Measurements from ENCODE around the gene GPR25. TPM values are rescaled to one million over a fixed set of nuclear protein-coding genes. Genes with fewer than 3 reads are reported as not detected.

Gene GPR25
- total RNA-seq, 1 donor from 2014 or later, result not detected

GRCh38 chr1:200903793-200904192 lies 31.0 kb downstream of the GPR25 start:
- TF ChIP-seq EZH2 (IDR thresholded peaks at IDR 0.05; ENCODE audit: insufficient read depth, low read length), result no peak
- Histone ChIP-seq H3K27me3 (ENCODE audit: insufficient read depth, low read length) (no peaks in the 10 kb centered on the region), H3K27ac (ENCODE audit: low read depth, low read length) (no peak overlapping the region), H3K9ac (ENCODE audit: low read length) (no peak overlapping the region), H3K79me2 (ENCODE audit: insufficient read depth, low read length) (no peaks in the 10 kb centered on the region), H3K9me3 (ENCODE audit: insufficient read depth, low read depth, low read length) (no peaks in the 10 kb centered on the region), H3K4me1 (ENCODE audit: insufficient read depth, low read length) (no peaks in the 10 kb centered on the region), H3K4me3 (ENCODE audit: insufficient read depth, low read depth, low read length) (no peak overlapping the region), H3K36me3 (ENCODE audit: insufficient read depth, low read length) (no peaks in the 10 kb centered on the region), H3K4me2 (ENCODE audit: low read length) (no peak overlapping the region), H4K20me1 (ENCODE audit: insufficient read depth, low read length) (no peaks in the 10 kb centered on the region), H2AFZ (ENCODE audit: low read depth, low read length) (no peak overlapping the region)
- FAIRE-seq, result no peak
- H3K4me3 Mint-ChIP-seq (ENCODE audit: unreplicated experiment), result no peak overlapping the region
- DNase-seq (ENCODE audit: low read depth), result no peak
- H3K9me3 Mint-ChIP-seq (ENCODE audit: unreplicated experiment), result no peaks in the 10 kb centered on the region
- no peaks in the 10 kb centered on the region for H3K27me3 Mint-ChIP-seq (ENCODE audit: low read depth, unreplicated experiment)
- H3K27ac Mint-ChIP-seq (ENCODE audit: unreplicated experiment), result no peak overlapping the region
- peaks cover 15% of the 10 kb centered on the region for H3K4me1 Mint-ChIP-seq (ENCODE audit: low read depth, unreplicated experiment)
- H3K36me3 Mint-ChIP-seq (ENCODE audit: low read depth, unreplicated experiment), result peaks cover 7% of the 10 kb centered on the region

DNA sequence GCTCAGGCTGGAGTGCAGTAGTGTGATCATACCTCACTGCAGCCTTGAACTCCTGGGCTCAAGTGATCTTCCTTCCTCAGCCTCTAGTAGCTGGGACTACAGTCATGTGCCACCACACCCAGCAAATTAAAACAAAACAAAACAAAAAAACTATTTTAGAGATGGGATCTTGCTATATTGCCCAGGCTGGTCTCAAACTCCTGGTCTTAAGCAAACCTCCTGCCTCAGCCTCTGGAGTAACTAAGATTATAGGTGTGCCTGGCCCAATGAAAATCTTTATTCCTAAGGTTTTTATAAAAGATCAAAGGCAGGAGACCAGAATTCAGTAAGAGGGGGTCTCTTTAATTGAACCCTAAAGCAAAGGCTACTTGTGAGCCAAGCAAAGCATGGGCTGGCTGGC lies 32.0 kb downstream of the GPR25 start:
- FAIRE-seq (no peak), DNase-seq (ENCODE audit: low read depth) (no peak)
- H3K27me3 ChIP-seq (ENCODE audit: insufficient read depth, low read length), result no peaks in the 10 kb centered on the region
- no peak overlapping the region for H3K4me2 ChIP-seq (ENCODE audit: low read length)
- no peaks in the 10 kb centered on the region for H3K36me3 ChIP-seq (ENCODE audit: insufficient read depth, low read length)
- H2AFZ ChIP-seq (ENCODE audit: low read depth, low read length), result no peak overlapping the region
- Mint-ChIP-seq H3K4me1 (ENCODE audit: low read depth, unreplicated experiment) (peaks cover 13% of the 10 kb centered on the region), H3K27me3 (ENCODE audit: low read depth, unreplicated experiment) (no peaks in the 10 kb centered on the region), H3K4me3 (ENCODE audit: unreplicated experiment) (no peak overlapping the region), H3K27ac (ENCODE audit: unreplicated experiment) (no peak overlapping the region), H3K36me3 (ENCODE audit: low read depth, unreplicated experiment) (peaks cover 5% of the 10 kb centered on the region), H3K9me3 (ENCODE audit: unreplicated experiment) (no peaks in the 10 kb centered on the region)
- H3K27ac ChIP-seq (ENCODE audit: low read depth, low read length), result no peak overlapping the region
- H3K4me1 ChIP-seq (ENCODE audit: insufficient read depth, low read length), result no peaks in the 10 kb centered on the region
- H3K79me2 ChIP-seq (ENCODE audit: insufficient read depth, low read length), result no peaks in the 10 kb centered on the region
- TF ChIP-seq, protein P1, sequence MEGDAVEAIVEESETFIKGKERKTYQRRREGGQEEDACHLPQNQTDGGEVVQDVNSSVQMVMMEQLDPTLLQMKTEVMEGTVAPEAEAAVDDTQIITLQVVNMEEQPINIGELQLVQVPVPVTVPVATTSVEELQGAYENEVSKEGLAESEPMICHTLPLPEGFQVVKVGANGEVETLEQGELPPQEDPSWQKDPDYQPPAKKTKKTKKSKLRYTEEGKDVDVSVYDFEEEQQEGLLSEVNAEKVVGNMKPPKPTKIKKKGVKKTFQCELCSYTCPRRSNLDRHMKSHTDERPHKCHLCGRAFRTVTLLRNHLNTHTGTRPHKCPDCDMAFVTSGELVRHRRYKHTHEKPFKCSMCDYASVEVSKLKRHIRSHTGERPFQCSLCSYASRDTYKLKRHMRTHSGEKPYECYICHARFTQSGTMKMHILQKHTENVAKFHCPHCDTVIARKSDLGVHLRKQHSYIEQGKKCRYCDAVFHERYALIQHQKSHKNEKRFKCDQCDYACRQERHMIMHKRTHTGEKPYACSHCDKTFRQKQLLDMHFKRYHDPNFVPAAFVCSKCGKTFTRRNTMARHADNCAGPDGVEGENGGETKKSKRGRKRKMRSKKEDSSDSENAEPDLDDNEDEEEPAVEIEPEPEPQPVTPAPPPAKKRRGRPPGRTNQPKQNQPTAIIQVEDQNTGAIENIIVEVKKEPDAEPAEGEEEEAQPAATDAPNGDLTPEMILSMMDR (IDR thresholded peaks at IDR 0.05; ENCODE audit: insufficient read depth, low read depth, low read length), result no peak
- no peak for TF ChIP-seq EZH2 (IDR thresholded peaks at IDR 0.05; ENCODE audit: insufficient read depth, low read length)
- no peaks in the 10 kb centered on the region for H3K9me3 ChIP-seq (ENCODE audit: insufficient read depth, low read depth, low read length)
- no peaks in the 10 kb centered on the region for H4K20me1 ChIP-seq (ENCODE audit: insufficient read depth, low read length)
- H3K4me3 ChIP-seq (ENCODE audit: insufficient read depth, low read depth, low read length), result no peak overlapping the region
- H3K9ac ChIP-seq (ENCODE audit: low read length), result no peak overlapping the region

GRCh38 chr1:200905411-200906052 lies 32.8 kb downstream of the GPR25 start:
- Histone ChIP-seq H2AFZ (ENCODE audit: low read depth, low read length) (no peak overlapping the region), H3K27ac (ENCODE audit: low read depth, low read length) (no peak overlapping the region), H3K4me1 (ENCODE audit: insufficient read depth, low read length) (no peaks in the 10 kb centered on the region), H3K79me2 (ENCODE audit: insufficient read depth, low read length) (no peaks in the 10 kb centered on the region), H3K36me3 (ENCODE audit: insufficient read depth, low read length) (no peaks in the 10 kb centered on the region), H3K9me3 (ENCODE audit: insufficient read depth, low read depth, low read length) (no peaks in the 10 kb centered on the region), H3K27me3 (ENCODE audit: insufficient read depth, low read length) (no peaks in the 10 kb centered on the region), H3K9ac (ENCODE audit: low read length) (no peak overlapping the region), H3K4me3 (ENCODE audit: insufficient read depth, low read depth, low read length) (no peak overlapping the region), H3K4me2 (ENCODE audit: low read length) (no peak overlapping the region), H4K20me1 (ENCODE audit: insufficient read depth, low read length) (no peaks in the 10 kb centered on the region)
- no peak overlapping the region for H3K4me3 Mint-ChIP-seq (ENCODE audit: unreplicated experiment)
- DNase-seq (ENCODE audit: low read depth) (peak; percentile 36), FAIRE-seq (no peak)
- H3K4me1 Mint-ChIP-seq (ENCODE audit: low read depth, unreplicated experiment), result peaks cover 13% of the 10 kb centered on the region
- H3K36me3 Mint-ChIP-seq (ENCODE audit: low read depth, unreplicated experiment), result peaks cover 5% of the 10 kb centered on the region
- H3K9me3 Mint-ChIP-seq (ENCODE audit: unreplicated experiment), result no peaks in the 10 kb centered on the region
- no peaks in the 10 kb centered on the region for H3K27me3 Mint-ChIP-seq (ENCODE audit: low read depth, unreplicated experiment)
- no peak for TF ChIP-seq EZH2 (IDR thresholded peaks at IDR 0.05; ENCODE audit: insufficient read depth, low read length)
- TF ChIP-seq, protein P1 (IDR thresholded peaks at IDR 0.05; ENCODE audit: insufficient read depth, low read depth, low read length), result no peak
- H3K27ac Mint-ChIP-seq (ENCODE audit: unreplicated experiment), result no peak overlapping the region

All from astrocyte (in vitro differentiated cells and primary cell).